T-cell (primary cell): Measurements from ENCODE around the gene HACD1. TPM values are rescaled to one million over a fixed set of nuclear protein-coding genes. Genes with fewer than 3 reads are reported as not detected.
"Not testable (repeated sequence)": the region's sequence is repeated elsewhere in the genome, so short reads cannot be mapped to it uniquely, and the experiment has no call there.

ENCODE experiments used
- ATAC-seq, 4 experiments: fragments of 200-7000 bp in 3 of 4; fragments of 150-1000 bp in 1 of 4; cut with Tn5 transposase; replicated peaks in 1 of 4; 1 replicate in 3 of 4; 2 replicates in 1 of 4; pipeline ENCODE4 v1.10.0; 2021; ENCODE audit warnings: moderate library complexity in 3 of 4, mild to moderate bottlenecking in 2 of 4, moderate number of reproducible peaks in 1 of 4
- CTCF ChIA-PET, 2 donors: fragments of 300-600 bp; sonication (Branson Sonifier 250); formaldehyde crosslinking; loops; one replicate each; lab custom pipeline; 2022; ENCODE audit warnings: antibody characterized with exemption in 2 of 2; lab: Charles Lee
- POLR2A ChIA-PET, 2 donors: fragments of 300-600 bp; sonication (Branson Sonifier 250); formaldehyde crosslinking; loops; one replicate each; lab custom pipeline; 2022; ENCODE audit warnings: antibody characterized with exemption in 2 of 2; lab: Charles Lee
- DNase-seq, 35 experiments: peaks; one replicate each; pipeline versions ENCODE4 v3.0.0 to v3.0.0-alpha.2; 2013 to 2023
- H3K27ac ChIP-seq: one replicate; pipeline ENCODE4 v1.5.1; 2013; ENCODE audit warnings: low read length
- H3K27me3 ChIP-seq, 2 experiments: replicated peaks in 1 of 2; 1 replicate in 1 of 2; 2 replicates in 1 of 2; pipeline versions ENCODE4 v1.6.1 to v1.7.0; 2013; ENCODE audit warnings: low read length in 1 of 2, mixed read lengths in 1 of 2; ENCODE audit not compliant: control insufficient read depth in 2 of 2, insufficient read depth in 2 of 2; ENCODE audit errors: extremely low read depth in 1 of 2
- H3K36me3 ChIP-seq, 2 donors: 1 replicate in 1 of 2; 2 replicates in 1 of 2; pipeline versions ENCODE4 v1.6.1 to v1.7.0; 2013; ENCODE audit warnings: low read length in 1 of 2; ENCODE audit not compliant: control insufficient read depth in 2 of 2, insufficient read depth in 1 of 2; ENCODE audit errors: extremely low read depth in 1 of 2
- H3K4me1 ChIP-seq, 2 experiments: 1 replicate in 1 of 2; 2 replicates in 1 of 2; pipeline versions ENCODE4 v1.6.1 to v1.7.0; 2013; ENCODE audit warnings: low read length in 2 of 2, mixed read lengths in 1 of 2; ENCODE audit not compliant: insufficient read depth in 2 of 2, control insufficient read depth in 1 of 2; ENCODE audit errors: extremely low read depth in 1 of 2
- H3K4me3 ChIP-seq, 2 donors: 1 replicate in 1 of 2; 2 replicates in 1 of 2; pipeline versions ENCODE4 v1.5.1 to v1.7.0; 2013; ENCODE audit warnings: mild to moderate bottlenecking in 2 of 2, low read length in 1 of 2, moderate library complexity in 1 of 2; ENCODE audit not compliant: control insufficient read depth in 1 of 2; ENCODE audit errors: extremely low read depth in 1 of 2
- H3K9me3 ChIP-seq: 2 replicates; pipeline ENCODE4 v1.7.0; 2013
- H3K27ac Mint-ChIP-seq, 2 donors: one replicate each; pipeline ENCODE4 v1.8.0; 2020 to 2021; ENCODE audit warnings: mild to moderate bottlenecking in 2 of 2, mixed read lengths in 2 of 2
- H3K27me3 Mint-ChIP-seq, 2 donors: one replicate each; pipeline ENCODE4 v1.8.0; 2021 to 2022; ENCODE audit warnings: mixed read lengths in 2 of 2
- H3K36me3 Mint-ChIP-seq: one replicate; pipeline ENCODE4 v1.8.0; 2021; ENCODE audit warnings: mixed read lengths
- H3K4me1 Mint-ChIP-seq, 3 donors: one replicate each; pipeline ENCODE4 v1.8.0; 2020 to 2022; ENCODE audit warnings: mixed read lengths in 3 of 3, mild to moderate bottlenecking in 1 of 3
- H3K4me3 Mint-ChIP-seq, 3 donors: one replicate each; pipeline ENCODE4 v1.8.0; 2020 to 2022; ENCODE audit warnings: mild to moderate bottlenecking in 3 of 3, mixed read lengths in 3 of 3, moderate library complexity in 3 of 3
- H3K9me3 Mint-ChIP-seq, 3 donors: one replicate each; pipeline ENCODE4 v1.8.0; 2020 to 2022; ENCODE audit warnings: mixed read lengths in 3 of 3
- WGBS: methylation state at CpG from one replicate; pipeline ENCODE4 v1.1.5; 2013; ENCODE audit warnings: missing lambda C conversion rate; ENCODE audit not compliant: insufficient coverage; 5-methylcytosine and 5-hydroxymethylcytosine counted together
- total RNA-seq, 35 experiments: library from RNA in 6 of 35; stranded (reverse) in 6 of 35; fragments of 120-200 nt in 1 of 35; gene quantifications; one replicate each; pipeline versions ENCODE4 v1.2.1 to v1.2.4 and lab custom pipeline; 2013 to 2026

HACD1 gene
- total RNA-seq, 5 donors from 2014 or later (not counting 1 experiment from before 2014, with no cell fraction given) = 0.39 to 4.2 (median 1.3) TPM

DNA sequence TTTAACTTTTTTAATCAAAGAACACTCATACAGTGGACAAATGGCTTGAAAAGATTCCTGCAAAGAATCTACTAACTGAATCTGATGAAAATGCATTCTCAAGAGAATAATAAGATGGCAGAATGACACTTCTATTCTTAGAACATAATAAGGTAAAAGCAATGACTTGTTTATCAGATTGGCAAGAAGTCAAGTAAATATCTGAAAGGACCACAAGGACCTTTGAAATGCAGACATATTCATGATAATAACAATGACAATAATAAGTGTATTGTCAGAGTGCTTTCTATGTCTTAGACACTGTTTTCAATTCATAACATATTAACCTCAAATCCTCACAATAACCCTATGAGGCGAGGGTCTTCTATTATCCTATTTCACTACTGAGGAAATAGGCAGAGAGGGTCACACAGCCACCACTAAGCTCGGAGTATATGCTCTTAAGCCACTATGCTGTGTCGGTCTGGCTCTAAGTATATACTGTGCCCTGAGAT is 10.6 kb downstream of the HACD1 start:
- ChIA-PET CTCF (interaction anchor here (0.6 to 1.3 kb wide), 9 partner anchors 13 to 1270 kb away, joined by 3 to 17 read pairs (median 3); no protein-coding TSS in a partner anchor), POLR2A (interaction anchor here in 1 of 2 donors (0.5 kb wide), 1 partner anchor 10 kb away, joined by 3 read pairs; no protein-coding TSS in a partner anchor)
- WGBS = 83% methylated on average over 1 of the region's 3 CpGs

DNA sequence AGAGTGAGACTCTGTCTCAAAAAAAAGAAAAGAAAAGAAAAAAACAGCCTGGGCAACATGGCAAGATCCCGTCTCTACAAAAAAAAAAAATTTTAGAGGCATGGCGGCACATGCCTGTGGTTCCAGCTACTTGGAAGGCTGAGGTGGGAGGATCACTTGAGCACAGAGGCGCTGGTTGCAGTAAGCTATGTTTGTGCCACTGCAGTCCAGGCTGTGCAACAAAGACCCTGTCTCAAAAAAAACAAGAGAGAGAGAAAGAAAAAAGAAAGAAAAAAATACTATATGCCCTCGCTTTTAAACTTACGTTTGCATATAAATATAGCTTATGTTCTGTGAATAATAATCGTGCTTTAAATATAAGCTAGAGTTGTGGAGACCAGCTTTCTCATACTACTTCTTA is 11.2 kb downstream of the HACD1 start:
- POLR2A ChIA-PET = no interaction called here
- H3K9me3 Mint-ChIP-seq = no peaks in the 10 kb centered on the region
- no peak overlapping the region for H3K4me3 ChIP-seq
- no peak overlapping the region for H3K27ac ChIP-seq
- H3K36me3 ChIP-seq = no peaks in the 10 kb centered on the region
- no peaks in the 10 kb centered on the region for H3K4me1 ChIP-seq
- H3K27ac Mint-ChIP-seq = no peak overlapping the region
- no peaks in the 10 kb centered on the region for H3K9me3 ChIP-seq
- H3K4me1 Mint-ChIP-seq = peaks cover 0 to 4% (median 0%) of the 10 kb centered on the region in 3 donors
- no peak overlapping the region for H3K4me3 Mint-ChIP-seq
- H3K36me3 Mint-ChIP-seq = no peaks in the 10 kb centered on the region
- no peak for ATAC-seq
- 83% methylated on average over 1 of the region's 6 CpGs for WGBS
- H3K27me3 Mint-ChIP-seq = no peaks in the 10 kb centered on the region
- CTCF ChIA-PET = interaction anchor here (0.5 to 1.3 kb wide), 11 partner anchors 12 to 1271 kb away, joined by 3 to 17 read pairs (median 4); no protein-coding TSS in a partner anchor
- no peak for DNase-seq
- no peaks in the 10 kb centered on the region for H3K27me3 ChIP-seq

More for the DNA sequence above, 10.6 kb downstream of the HACD1 start:
- DNase-seq (no peak), ATAC-seq (no peak)
- Histone ChIP-seq H3K9me3 (no peaks in the 10 kb centered on the region), H3K27me3 (no peaks in the 10 kb centered on the region), H3K4me3 (no peak overlapping the region), H3K27ac (no peak overlapping the region), H3K4me1 (no peaks in the 10 kb centered on the region), H3K36me3 (no peaks in the 10 kb centered on the region)
- Mint-ChIP-seq H3K4me3 (no peak overlapping the region), H3K4me1 (peaks cover 0 to 4% (median 0%) of the 10 kb centered on the region in 3 donors), H3K27ac (no peak overlapping the region), H3K9me3 (no peaks in the 10 kb centered on the region), H3K36me3 (no peaks in the 10 kb centered on the region), H3K27me3 (no peaks in the 10 kb centered on the region)

DNA sequence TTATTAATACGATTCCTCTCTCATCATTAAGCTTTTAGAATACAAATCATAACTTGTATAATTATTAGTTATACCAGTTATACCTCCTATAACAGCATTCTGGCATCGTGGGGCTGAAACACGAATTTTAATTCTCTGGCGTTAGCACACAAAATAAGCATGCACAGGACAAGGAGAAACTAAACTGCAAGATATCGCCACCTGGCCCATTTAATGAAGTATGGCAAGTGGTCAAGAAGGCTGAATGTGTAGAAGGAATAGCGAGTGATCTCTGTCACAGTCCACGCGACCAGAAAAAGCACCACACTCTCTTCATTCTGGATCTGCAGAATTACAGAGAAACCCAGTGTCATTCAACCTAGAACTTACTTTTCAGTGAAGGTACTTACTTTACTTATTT is 18.1 kb downstream of the HACD1 start:
- no peak for ATAC-seq
- H3K9me3 Mint-ChIP-seq = no peaks in the 10 kb centered on the region
- CTCF ChIA-PET = interaction anchor here in 1 of 2 donors (0.6 kb wide), 1 partner anchor 1696 kb away, joined by 3 read pairs; no protein-coding TSS in a partner anchor

DNA sequence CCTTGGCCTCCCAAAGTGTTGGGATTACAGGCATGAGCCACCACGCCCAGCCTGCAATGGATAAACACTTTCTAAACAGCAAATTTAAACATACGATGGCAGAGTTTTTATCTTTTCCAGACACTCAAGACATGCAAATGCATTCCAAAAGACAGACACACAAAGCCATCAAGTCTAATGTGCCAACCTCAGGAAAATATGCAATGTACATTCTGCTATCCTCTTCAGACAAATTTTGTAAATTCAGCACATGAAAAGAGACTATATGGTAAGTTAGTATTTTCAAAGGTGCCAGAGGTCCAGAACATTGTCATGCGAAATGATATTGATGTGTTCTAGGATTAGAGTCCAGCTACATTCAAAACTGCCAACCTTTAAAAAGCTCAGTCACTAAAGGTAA is 19.8 kb downstream of the HACD1 start:
- Mint-ChIP-seq H3K27ac (no peak overlapping the region), H3K4me1 (no peaks in the 10 kb centered on the region)
- no peak for DNase-seq

More for the DNA sequence above, 18.1 kb downstream of the HACD1 start:
- H3K27ac ChIP-seq = no peak overlapping the region
- H3K36me3 ChIP-seq = no peaks in the 10 kb centered on the region
- DNase-seq = peak in 2 of 35 experiments; percentile 5 to 23
- no peaks in the 10 kb centered on the region for H3K4me1 ChIP-seq
- no peaks in the 10 kb centered on the region for H3K9me3 ChIP-seq
- H3K27ac Mint-ChIP-seq = no peak overlapping the region
- H3K4me3 ChIP-seq = no peak overlapping the region
- H3K4me1 Mint-ChIP-seq = no peaks in the 10 kb centered on the region
- WGBS = no CpG with 5 or more reads among the region's 8 CpGs
- no peaks in the 10 kb centered on the region for H3K27me3 Mint-ChIP-seq
- H3K36me3 Mint-ChIP-seq = no peaks in the 10 kb centered on the region
- H3K27me3 ChIP-seq = no peaks in the 10 kb centered on the region
- POLR2A ChIA-PET = no interaction called here
- no peak overlapping the region for H3K4me3 Mint-ChIP-seq

DNA sequence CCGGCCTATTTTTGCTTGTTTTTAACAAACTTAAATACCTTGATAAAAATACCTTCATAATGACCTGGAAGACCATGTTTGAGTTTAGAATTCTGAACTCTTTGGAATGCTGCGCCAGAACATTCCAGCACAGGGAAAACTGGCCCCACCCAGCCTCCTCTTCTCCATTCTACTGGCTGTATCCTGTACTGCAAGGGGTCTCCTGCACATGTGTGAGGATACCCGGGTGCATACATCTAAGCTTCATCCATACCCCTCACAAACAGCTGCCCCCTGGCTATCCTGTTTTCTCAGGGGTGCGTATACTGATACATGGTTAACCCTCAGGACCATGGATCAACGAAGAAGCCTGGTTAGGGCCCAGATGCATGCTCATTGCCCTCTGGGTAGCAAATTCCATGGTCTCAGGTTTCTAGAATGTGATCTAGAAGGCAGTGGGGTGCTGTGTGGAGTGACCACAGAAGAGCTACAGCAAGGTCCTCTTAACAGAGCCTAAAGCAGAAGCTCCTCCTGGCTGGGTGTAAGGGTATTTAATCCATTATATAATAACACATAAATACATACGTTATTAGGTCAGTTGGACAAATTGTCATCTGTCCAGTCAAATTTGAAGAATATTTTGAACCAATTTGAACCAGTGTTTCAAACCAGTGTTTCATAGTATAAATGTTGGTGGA is 26.1 kb downstream of the HACD1 start:
- Histone ChIP-seq H3K27ac (no peak overlapping the region), H3K9me3 (no peaks in the 10 kb centered on the region), H3K4me3 (no peak overlapping the region), H3K4me1 (no peaks in the 10 kb centered on the region), H3K27me3 (no peaks in the 10 kb centered on the region), H3K36me3 (no peaks in the 10 kb centered on the region)
- H3K9me3 Mint-ChIP-seq = no peaks in the 10 kb centered on the region
- WGBS = 83% methylated on average over 2 of the region's 6 CpGs
- H3K36me3 Mint-ChIP-seq = no peaks in the 10 kb centered on the region
- DNase-seq (no peak), ATAC-seq (no peak)
- H3K4me1 Mint-ChIP-seq = peaks cover 6 to 15% (median 14%) of the 10 kb centered on the region in 3 donors
- no peak overlapping the region for H3K27ac Mint-ChIP-seq
- ChIA-PET CTCF (interaction anchor here in 1 of 2 donors (0.6 kb wide), 1 partner anchor 303 kb away, joined by 4 read pairs; no protein-coding TSS in a partner anchor), POLR2A (no interaction called here)
- H3K27me3 Mint-ChIP-seq = no peaks in the 10 kb centered on the region
- H3K4me3 Mint-ChIP-seq = no peak overlapping the region

More for the DNA sequence above, 19.8 kb downstream of the HACD1 start:
- POLR2A ChIA-PET = no interaction called here
- H3K36me3 ChIP-seq = no peaks in the 10 kb centered on the region
- no peaks in the 10 kb centered on the region for H3K27me3 Mint-ChIP-seq
- no peaks in the 10 kb centered on the region for H3K36me3 Mint-ChIP-seq
- H3K9me3 Mint-ChIP-seq = no peaks in the 10 kb centered on the region
- H3K27me3 ChIP-seq = no peaks in the 10 kb centered on the region
- no peaks in the 10 kb centered on the region for H3K4me1 ChIP-seq
- H3K9me3 ChIP-seq = no peaks in the 10 kb centered on the region
- H3K4me3 Mint-ChIP-seq = no peak overlapping the region
- ATAC-seq = no peak
- H3K4me3 ChIP-seq = no peak overlapping the region
- H3K27ac ChIP-seq = no peak overlapping the region
- CTCF ChIA-PET = interaction anchor here in 1 of 2 donors (0.8 kb wide), 1 partner anchor 11 kb away, joined by 3 read pairs; no protein-coding TSS in a partner anchor
- WGBS = no CpG with 5 or more reads among the region's 3 CpGs

DNA sequence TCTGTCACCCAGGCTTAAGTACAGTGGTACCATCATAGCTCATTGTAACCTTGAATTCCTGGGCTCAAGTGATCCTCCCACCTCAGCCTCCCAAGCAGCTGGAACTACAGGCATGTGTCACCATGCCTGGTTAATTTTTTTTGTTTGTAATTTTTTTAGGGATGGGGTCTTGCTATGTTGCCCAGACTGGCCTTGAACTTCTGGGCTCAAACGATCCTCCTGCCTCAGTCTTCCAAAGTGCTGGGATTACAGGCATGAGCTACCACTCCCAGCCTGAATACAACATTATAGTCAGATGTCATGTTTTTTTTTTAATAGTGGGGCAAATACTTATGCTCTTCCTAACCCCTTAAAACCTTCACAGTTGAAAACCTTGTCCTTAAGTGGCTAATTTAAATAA is 27.9 kb downstream of the HACD1 start:
- ATAC-seq, H3K4me3 Mint-ChIP-seq, H3K4me3 ChIP-seq, CTCF ChIA-PET, H3K27me3 Mint-ChIP-seq, H3K27ac Mint-ChIP-seq, H3K36me3 Mint-ChIP-seq, H3K27ac ChIP-seq, H3K4me1 ChIP-seq, DNase-seq, H3K9me3 Mint-ChIP-seq, H3K27me3 ChIP-seq, H3K9me3 ChIP-seq, H3K36me3 ChIP-seq, POLR2A ChIA-PET: not testable (repeated sequence)
- peaks cover 6 to 19% (median 15%) of the 10 kb centered on the region in 3 donors for H3K4me1 Mint-ChIP-seq
- no CpG with 5 or more reads among the region's 1 CpG for WGBS
